Karpas-422 (cell line): Measurements from ENCODE around the gene MRPS18A. TPM values are rescaled to one million over a fixed set of nuclear protein-coding genes. Genes with fewer than 3 reads are reported as not detected.

Source experiments
- DNase-seq: peaks from one replicate; pipeline ENCODE4 v3.0.0-alpha.2; 2015
- H2AFZ ChIP-seq: fragments of 200-600 bp; sonication (generic); 2 replicates; pipeline ENCODE4 v1.6.1; 2014; ENCODE audit warnings: antibody characterized with exemption, low read length, mixed read lengths
- H3K27ac ChIP-seq: fragments of 200-600 bp; sonication (generic); 2 replicates; pipeline ENCODE4 v1.5.1; 2014; ENCODE audit warnings: mild to moderate bottlenecking, low read length, moderate library complexity
- H3K27me3 ChIP-seq: fragments of 200-600 bp; sonication (generic); 2 replicates; pipeline ENCODE4 v1.6.1; 2014; ENCODE audit warnings: low read length, mixed read lengths
- H3K36me3 ChIP-seq: fragments of 200-600 bp; sonication (generic); 2 replicates; pipeline ENCODE4 v1.6.1; 2014; ENCODE audit warnings: low read length, mixed read lengths; ENCODE audit not compliant: insufficient read depth
- H3K4me1 ChIP-seq: fragments of 200-600 bp; sonication (generic); 2 replicates; pipeline ENCODE4 v1.6.1; 2014; ENCODE audit warnings: mild to moderate bottlenecking, low read length, mixed read lengths
- H3K4me2 ChIP-seq: fragments of 200-600 bp; sonication (generic); 2 replicates; pipeline ENCODE4 v1.6.1; 2014; ENCODE audit warnings: low read length, low read depth, mild to moderate bottlenecking; ENCODE audit not compliant: poor library complexity, severe bottlenecking
- H3K4me3 ChIP-seq: fragments of 200-600 bp; sonication (generic); 2 replicates; pipeline ENCODE4 v1.5.1; 2014; ENCODE audit warnings: mild to moderate bottlenecking, antibody characterized with exemption, low read length, mixed read lengths
- H3K79me2 ChIP-seq: fragments of 200-600 bp; sonication (generic); 2 replicates; pipeline ENCODE4 v1.6.1; 2014; ENCODE audit warnings: mild to moderate bottlenecking, low read length, mixed read lengths
- H3K9ac ChIP-seq: fragments of 200-600 bp; sonication (generic); 2 replicates; pipeline ENCODE4 v1.6.0; 2014; ENCODE audit warnings: low read length
- H3K9me2 ChIP-seq: fragments of 200-600 bp; sonication (generic), shearing (Covaris generic); replicated peaks from 2 replicates; pipeline ENCODE4 v1.6.0; 2014; ENCODE audit warnings: mild to moderate bottlenecking, low read length, moderate library complexity; ENCODE audit not compliant: insufficient read depth
- H3K9me3 ChIP-seq: fragments of 300-700, 200-600 bp; sonication (generic); 2 replicates; pipeline ENCODE4 v1.6.1; 2014; ENCODE audit warnings: low read length, mixed read lengths
- H4K20me1 ChIP-seq: fragments of 200-600 bp; sonication (generic); 2 replicates; pipeline ENCODE4 v1.6.1; 2014; ENCODE audit warnings: mild to moderate bottlenecking, antibody characterized with exemption, low read length, low read depth; ENCODE audit not compliant: insufficient read depth
- total RNA-seq: library from RNA; depleted of rRNA; stranded (reverse); fragments of >200 nt; shearing (Covaris generic); gene quantifications from 2 replicates; pipeline ENCODE4 v1.2.3, GENCODE V29; 2014; ENCODE audit warnings: low replicate concordance; rRNA removed

Gene MRPS18A
- total RNA-seq, result 53.2 and 82.4 TPM in 2 replicates

DNA sequence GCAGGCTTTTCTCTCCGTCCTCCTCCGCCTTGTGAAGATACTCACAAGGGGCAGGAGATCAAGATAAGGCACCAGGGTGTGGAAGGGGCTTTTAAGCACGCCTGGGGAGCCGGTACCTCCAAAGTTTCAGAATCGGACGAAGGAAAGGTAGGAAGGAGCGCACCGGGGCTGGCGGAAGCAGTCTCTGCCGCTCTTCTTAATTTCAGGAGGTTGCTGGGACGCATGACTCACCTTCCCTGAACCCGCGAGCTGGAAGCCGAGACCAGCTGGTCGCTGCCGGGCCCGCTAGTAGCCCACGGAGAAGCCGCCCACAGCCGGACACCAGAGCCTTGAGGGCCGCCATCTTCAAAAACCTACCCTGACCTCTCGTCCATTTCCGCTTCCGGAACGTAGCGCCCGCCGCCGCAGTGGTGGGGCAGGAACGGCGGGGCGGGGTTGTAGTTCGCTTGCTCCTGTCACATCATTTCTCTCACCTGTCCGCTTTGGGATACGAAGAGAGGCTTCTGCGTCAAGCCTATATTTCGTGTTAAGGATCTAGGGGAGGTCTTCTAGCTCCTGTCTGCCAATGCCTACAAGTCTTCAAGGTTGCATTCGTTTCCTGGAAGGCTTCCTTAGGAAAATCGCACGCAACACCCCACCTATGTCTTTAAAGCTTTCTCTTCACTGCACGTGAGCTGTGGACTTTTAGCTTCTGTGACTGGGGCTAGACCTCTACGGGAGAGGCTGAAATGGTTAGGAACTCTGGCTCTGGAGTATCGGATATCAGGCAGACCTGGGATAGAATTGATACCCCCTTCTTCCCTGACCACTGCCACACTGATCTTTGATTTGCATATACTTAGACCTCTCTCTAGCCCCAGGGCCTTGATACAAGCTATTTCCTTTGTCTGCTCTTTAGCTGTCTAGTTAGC is at the start of gene MRPS18A:
Gene MRPS18A (minus strand): TSS at position 355 of the 911 bp plus-strand sequence. CDS start 12 bp downstream, at position 343.
- H3K79me2 ChIP-seq, result peaks cover 48% of the 10 kb centered on the region
- no peaks in the 10 kb centered on the region for H3K27me3 ChIP-seq
- H3K9ac ChIP-seq, result peak within 1 kb of the TSS; percentile 80
- peak within 1 kb of the TSS; percentile 37; the same call in 1 of the 2 replicates for H3K27ac ChIP-seq
- peaks cover 24% of the 10 kb centered on the region; the same call in 1 of the 2 replicates for H4K20me1 ChIP-seq
- H3K9me3 ChIP-seq, result no peaks in the 10 kb centered on the region
- peak within 1 kb of the TSS; percentile 98 for H3K4me2 ChIP-seq
- H3K4me1 ChIP-seq, result peaks cover 49% of the 10 kb centered on the region
- H3K36me3 ChIP-seq, result peaks cover 6% of the 10 kb centered on the region; the same call in 1 of the 2 replicates
- no peaks in the 10 kb centered on the region for H3K9me2 ChIP-seq
- peak; percentile 92 for DNase-seq
- peak within 1 kb of the TSS; percentile 83 for H3K4me3 ChIP-seq
- H2AFZ ChIP-seq, result peak within 1 kb of the TSS; percentile 82

DNA sequence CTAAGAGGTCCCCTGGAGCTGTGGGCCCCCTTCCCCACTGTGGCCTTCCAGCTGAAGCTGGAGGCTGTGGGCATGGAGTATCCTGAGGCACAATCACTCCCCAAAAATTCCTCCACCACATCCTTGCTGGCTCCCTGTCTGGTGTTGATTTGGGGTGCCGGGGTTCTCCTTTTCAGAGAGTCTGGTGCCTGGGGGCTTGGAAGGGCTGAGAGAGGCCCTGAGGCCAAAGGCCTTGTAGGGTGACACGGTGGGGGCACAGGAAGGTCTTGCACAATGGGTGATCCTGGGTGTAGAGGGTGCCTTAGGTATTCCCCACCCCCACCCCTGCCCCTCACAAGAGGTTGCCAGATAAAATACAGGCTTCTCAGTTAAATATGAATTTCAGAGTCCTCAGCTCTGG is 49.3 kb upstream of the MRPS18A start:
- Histone ChIP-seq H3K9me2 (no peaks in the 10 kb centered on the region), H3K4me1 (no peaks in the 10 kb centered on the region; the same call in 1 of the 2 replicates), H3K36me3 (no peaks in the 10 kb centered on the region), H3K9ac (no peak overlapping the region), H3K9me3 (peaks cover 2% of the 10 kb centered on the region; the same call in 1 of the 2 replicates), H3K79me2 (no peaks in the 10 kb centered on the region), H2AFZ (no peak overlapping the region), H3K4me2 (no peak overlapping the region), H3K27me3 (no peaks in the 10 kb centered on the region), H3K27ac (no peak overlapping the region), H4K20me1 (no peaks in the 10 kb centered on the region), H3K4me3 (no peak overlapping the region)
- DNase-seq, result no peak

DNA sequence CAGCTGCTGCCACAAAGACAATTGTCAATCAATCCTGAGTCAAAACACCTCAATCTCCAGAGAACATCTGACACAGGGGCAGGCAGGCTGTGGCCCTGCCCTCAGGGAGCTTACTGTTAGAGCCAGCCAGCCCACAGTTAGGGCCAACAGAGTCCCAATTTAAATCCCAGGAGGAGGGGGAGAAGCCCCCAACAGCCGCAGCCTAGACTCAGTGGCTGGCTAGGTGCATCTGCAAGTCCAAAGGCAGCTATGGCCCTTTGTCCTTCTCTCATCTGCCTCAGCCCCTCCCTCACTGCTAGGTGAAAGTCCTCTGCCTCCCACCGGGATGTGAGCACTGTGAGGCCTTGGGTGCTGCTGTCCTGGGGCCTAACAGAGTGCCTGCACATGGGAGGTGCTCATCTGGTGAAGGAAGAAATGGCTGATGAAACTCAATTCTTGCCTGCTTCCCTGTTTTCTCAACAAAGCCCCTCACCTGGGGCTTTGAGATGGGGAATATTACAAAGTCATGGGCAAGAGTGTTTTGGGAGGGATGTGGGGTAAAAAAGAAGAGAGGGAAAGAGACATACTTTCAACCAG is 48.7 kb upstream of the MRPS18A start:
- DNase-seq, result no peak
- H3K4me2 ChIP-seq, result no peak overlapping the region
- no peaks in the 10 kb centered on the region for H3K36me3 ChIP-seq
- H2AFZ ChIP-seq, result no peak overlapping the region
- H3K4me1 ChIP-seq, result no peaks in the 10 kb centered on the region; the same call in 1 of the 2 replicates
- H3K79me2 ChIP-seq, result no peaks in the 10 kb centered on the region
- no peak overlapping the region for H3K9ac ChIP-seq
- peaks cover 4% of the 10 kb centered on the region; the same call in 1 of the 2 replicates for H3K9me3 ChIP-seq
- H3K27ac ChIP-seq, result no peak overlapping the region
- no peaks in the 10 kb centered on the region for H4K20me1 ChIP-seq
- no peaks in the 10 kb centered on the region for H3K9me2 ChIP-seq
- no peak overlapping the region for H3K4me3 ChIP-seq
- H3K27me3 ChIP-seq, result no peaks in the 10 kb centered on the region

DNA sequence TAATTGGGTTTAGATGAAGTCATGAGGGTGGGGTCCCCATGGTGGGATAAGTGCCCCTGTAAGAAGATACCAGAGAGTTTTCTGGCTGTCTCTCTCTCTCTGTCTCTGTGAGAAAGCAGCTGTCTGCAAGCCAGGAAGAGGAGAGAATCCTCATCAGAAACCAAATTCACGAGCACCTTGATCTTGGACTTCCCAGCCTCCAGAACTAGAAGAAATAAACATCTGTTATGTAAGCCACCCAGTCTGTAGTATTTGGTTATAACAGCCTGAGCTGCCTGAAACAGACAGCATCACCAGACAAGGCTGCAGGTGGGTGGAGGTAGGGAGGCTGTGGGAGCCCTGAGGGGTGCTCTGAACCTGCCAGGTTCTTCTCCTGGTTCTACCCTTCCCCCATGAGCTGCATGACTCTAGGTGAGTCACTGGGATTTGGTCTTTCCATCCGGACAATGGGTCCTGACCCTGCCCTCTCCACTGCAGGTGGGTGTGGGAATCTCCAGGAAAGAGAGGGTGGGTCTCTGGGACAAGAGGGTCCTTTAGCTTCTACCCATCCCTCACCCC is 48.1 kb upstream of the MRPS18A start:
- no peak for DNase-seq
- H3K27me3 ChIP-seq, result no peaks in the 10 kb centered on the region
- no peak overlapping the region for H3K4me3 ChIP-seq
- no peak overlapping the region for H3K4me2 ChIP-seq
- H3K9me3 ChIP-seq, result peaks cover 7% of the 10 kb centered on the region; the same call in 1 of the 2 replicates
- H3K79me2 ChIP-seq, result no peaks in the 10 kb centered on the region
- no peaks in the 10 kb centered on the region for H3K36me3 ChIP-seq
- no peaks in the 10 kb centered on the region for H3K9me2 ChIP-seq
- H3K27ac ChIP-seq, result no peak overlapping the region
- no peak overlapping the region for H3K9ac ChIP-seq
- H4K20me1 ChIP-seq, result no peaks in the 10 kb centered on the region
- H2AFZ ChIP-seq, result no peak overlapping the region
- H3K4me1 ChIP-seq, result no peaks in the 10 kb centered on the region; the same call in 1 of the 2 replicates

DNA sequence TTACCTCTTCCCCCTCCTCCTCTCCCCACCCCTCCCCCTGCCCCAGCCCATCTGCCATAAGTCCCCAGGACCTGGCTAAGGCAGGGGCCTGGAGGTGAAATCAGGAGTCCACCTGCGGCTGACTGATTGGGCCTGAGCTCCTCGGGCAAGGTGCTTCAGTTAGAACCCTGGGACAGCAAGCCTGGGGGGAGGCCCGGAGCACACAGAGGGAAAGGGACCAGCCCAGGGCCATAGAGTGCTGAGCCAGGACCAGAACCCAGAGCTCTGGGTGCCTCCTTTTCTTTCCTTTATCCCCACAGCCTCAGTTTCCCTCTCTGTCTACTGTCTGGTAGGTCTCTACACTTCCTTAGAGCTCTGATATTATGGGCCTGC is 46.7 kb upstream of the MRPS18A start:
- H3K4me2 ChIP-seq, result no peak overlapping the region
- no peak overlapping the region for H3K9ac ChIP-seq
- no peak overlapping the region for H2AFZ ChIP-seq

DNA sequence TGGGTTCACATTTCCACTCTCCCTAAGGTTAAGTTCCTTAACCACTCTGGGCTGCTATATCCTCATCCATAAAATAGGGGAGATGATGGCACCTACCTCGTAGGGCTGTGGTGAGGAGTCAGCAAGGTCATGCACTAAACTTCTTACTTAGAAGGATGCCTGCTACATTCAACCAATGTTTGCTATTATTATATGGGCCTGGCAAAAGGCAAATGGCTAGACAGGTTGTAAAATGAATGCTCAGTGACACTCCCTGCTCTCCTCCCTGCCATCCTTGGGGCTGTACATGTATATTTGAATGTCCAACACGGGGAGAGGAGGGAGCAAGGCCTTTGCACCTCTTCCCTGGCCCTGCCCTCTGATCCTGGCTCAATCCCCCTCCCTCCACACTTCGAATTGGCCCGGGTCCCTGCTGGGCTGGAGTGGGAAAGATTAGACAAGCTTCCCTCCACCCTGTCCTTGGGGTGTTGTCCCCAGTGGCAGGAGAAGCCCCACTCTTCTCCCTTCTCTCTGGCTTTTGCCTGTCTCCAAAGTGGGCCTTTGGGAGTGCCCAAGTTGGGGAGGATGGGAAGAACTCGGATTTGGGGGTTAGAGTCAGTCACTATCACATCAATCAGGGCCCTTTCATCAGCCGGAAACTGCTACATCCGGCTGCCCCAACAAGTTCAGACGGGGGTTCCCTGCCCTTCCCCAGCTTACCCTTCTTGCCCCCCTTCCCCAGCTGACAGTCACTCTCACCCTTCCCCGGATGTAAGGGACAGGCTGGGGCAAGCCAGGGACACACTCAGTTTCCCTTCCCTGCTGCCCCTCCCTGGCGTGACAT is 46.1 kb upstream of the MRPS18A start:
- Histone ChIP-seq H4K20me1 (no peaks in the 10 kb centered on the region), H3K27ac (no peak overlapping the region), H2AFZ (no peak overlapping the region), H3K4me1 (no peaks in the 10 kb centered on the region; the same call in 1 of the 2 replicates), H3K4me3 (no peak overlapping the region), H3K36me3 (no peaks in the 10 kb centered on the region), H3K9ac (no peak overlapping the region), H3K27me3 (no peaks in the 10 kb centered on the region), H3K79me2 (no peaks in the 10 kb centered on the region), H3K4me2 (no peak overlapping the region), H3K9me2 (no peaks in the 10 kb centered on the region), H3K9me3 (peaks cover 7% of the 10 kb centered on the region; the same call in 1 of the 2 replicates)
- DNase-seq, result no peak

More for the DNA sequence above, 46.7 kb upstream of the MRPS18A start:
- Histone ChIP-seq H3K79me2 (no peaks in the 10 kb centered on the region), H3K9me3 (peaks cover 7% of the 10 kb centered on the region; the same call in 1 of the 2 replicates), H3K9me2 (no peaks in the 10 kb centered on the region), H3K4me1 (no peaks in the 10 kb centered on the region; the same call in 1 of the 2 replicates), H3K36me3 (no peaks in the 10 kb centered on the region), H3K27me3 (no peaks in the 10 kb centered on the region), H3K4me3 (no peak overlapping the region), H4K20me1 (no peaks in the 10 kb centered on the region), H3K27ac (no peak overlapping the region)
- no peak for DNase-seq

DNA sequence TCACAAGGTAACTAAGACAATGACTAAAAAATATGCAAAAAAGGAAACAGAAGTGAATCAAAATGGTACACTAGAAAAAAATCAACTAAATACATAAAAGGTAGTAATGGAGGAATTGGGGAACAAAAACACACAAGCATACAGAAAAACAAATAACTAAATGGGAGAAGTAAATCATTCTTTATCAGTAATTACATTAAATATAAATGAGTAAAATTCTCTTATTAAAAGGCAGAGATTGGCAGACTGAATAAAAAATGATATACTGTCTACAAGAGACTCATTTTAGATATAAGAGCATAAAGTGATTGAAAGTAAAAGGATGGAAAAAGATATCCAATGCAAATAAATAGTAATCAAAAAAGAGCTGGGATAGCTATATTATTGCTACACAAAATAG is 43.0 kb upstream of the MRPS18A start:
- Histone ChIP-seq H3K36me3 (no peaks in the 10 kb centered on the region), H3K27me3 (no peaks in the 10 kb centered on the region), H3K4me2 (no peak overlapping the region), H3K27ac (no peak overlapping the region), H3K9me2 (no peaks in the 10 kb centered on the region), H4K20me1 (no peaks in the 10 kb centered on the region), H3K79me2 (no peaks in the 10 kb centered on the region), H3K9me3 (peaks cover 7% of the 10 kb centered on the region; the same call in 1 of the 2 replicates), H3K4me3 (no peak overlapping the region), H3K9ac (no peak overlapping the region), H3K4me1 (peaks cover 4% of the 10 kb centered on the region), H2AFZ (no peak overlapping the region)
- DNase-seq, result no peak
